ENCODE results near the gene CCDC57. TPM values are rescaled to one million over a fixed set of nuclear protein-coding genes. Genes with fewer than 3 reads are reported as not detected.

The CCDC57 gene
- total and polyA plus RNA-seq, 9 of the 15 experiments (the other 6 are each of a cell fraction or from before 2014, with no cell fraction given) = 0.83 to 36.2 (median 13.6) TPM

DNA sequence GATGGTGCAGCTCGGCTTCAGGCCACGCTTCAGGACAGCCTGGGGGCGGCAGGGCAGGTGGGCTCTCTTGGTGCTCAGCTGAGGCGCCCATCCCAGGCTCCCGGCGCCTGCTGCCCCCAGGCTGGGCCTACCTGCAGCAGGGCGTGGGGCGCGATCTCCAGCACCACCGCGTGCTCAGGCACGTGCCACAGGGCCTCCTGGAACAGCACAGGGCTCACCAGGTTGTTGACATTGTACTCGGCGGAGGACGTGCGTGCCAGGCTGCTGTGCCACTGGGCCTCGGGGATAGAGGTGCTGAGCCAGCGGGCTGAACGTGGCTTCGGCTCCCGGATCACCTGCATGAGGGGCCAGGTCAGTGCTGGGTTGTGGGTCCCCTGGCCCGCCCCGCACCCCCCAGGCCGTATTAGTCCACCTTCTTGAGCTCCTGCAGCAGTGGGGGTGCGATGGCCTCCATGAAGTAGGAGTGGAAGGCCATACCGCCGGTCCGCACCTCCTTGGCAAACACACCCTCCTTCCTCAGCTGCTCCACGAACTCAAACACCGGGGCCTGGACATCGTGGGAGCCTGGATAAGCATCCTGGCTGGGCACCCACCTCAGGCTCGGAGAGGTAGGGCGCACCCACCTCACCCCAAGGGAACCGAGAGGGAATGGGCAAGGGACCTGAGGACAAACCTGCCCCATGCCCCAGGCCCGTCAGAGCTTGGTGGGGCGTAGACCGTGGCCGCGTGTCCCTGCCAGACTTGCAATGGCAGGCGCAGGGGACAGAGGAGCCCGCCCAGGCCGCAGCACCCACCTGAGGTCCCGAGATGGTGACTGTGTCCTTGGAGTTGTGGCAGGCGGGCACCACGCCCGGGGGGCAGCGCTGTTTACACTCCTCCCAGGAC, 123.6 kb downstream of the CCDC57 start (continued):
- TF ChIP-seq MYBL2 (IDR thresholded peaks at IDR 0.05; ENCODE audit: low read depth) = no peak
- no peak for TF ChIP-seq MYBL2 (CRISPR knock-in tag; IDR thresholded peaks at IDR 0.05; ENCODE audit: borderline replicate concordance)
- peak; percentile 3 for TF ChIP-seq ZNF146 (CRISPR knock-in tag; IDR thresholded peaks at IDR 0.05; ENCODE audit: unreplicated experiment)
- TF ChIP-seq ARHGAP35 (IDR thresholded peaks at IDR 0.05; ENCODE audit: partially characterized antibody) = no peak
- TF ChIP-seq HNRNPH1 (optimal IDR thresholded peaks at IDR 0.05; ENCODE audit: low read depth, low read length) = no peak
- TF ChIP-seq EWSR1 (IDR thresholded peaks at IDR 0.05; ENCODE audit: borderline replicate concordance, low read depth, partially characterized antibody) = no peak
- no peak for TF ChIP-seq RBM15 (IDR thresholded peaks at IDR 0.05; ENCODE audit: insufficient read depth, low read length)
- TF ChIP-seq BMI1 (IDR thresholded peaks at IDR 0.05; ENCODE audit: low read length) = no peak
- TF ChIP-seq, protein P1, sequence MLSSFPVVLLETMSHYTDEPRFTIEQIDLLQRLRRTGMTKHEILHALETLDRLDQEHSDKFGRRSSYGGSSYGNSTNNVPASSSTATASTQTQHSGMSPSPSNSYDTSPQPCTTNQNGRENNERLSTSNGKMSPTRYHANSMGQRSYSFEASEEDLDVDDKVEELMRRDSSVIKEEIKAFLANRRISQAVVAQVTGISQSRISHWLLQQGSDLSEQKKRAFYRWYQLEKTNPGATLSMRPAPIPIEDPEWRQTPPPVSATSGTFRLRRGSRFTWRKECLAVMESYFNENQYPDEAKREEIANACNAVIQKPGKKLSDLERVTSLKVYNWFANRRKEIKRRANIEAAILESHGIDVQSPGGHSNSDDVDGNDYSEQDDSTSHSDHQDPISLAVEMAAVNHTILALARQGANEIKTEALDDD (IDR thresholded peaks at IDR 0.05) = no peak
- no peak for TF ChIP-seq DNMT1 (IDR thresholded peaks at IDR 0.05)
- peak; percentile 70 for TF ChIP-seq RBFOX2 (IDR thresholded peaks at IDR 0.05; ENCODE audit: low read depth, low read length)
- no peak for TF ChIP-seq ZC3H11A (IDR thresholded peaks at IDR 0.05; ENCODE audit: low read depth, low read length)
- TF ChIP-seq POLR2A (conservative IDR thresholded peaks at IDR 0.05) = peak; percentile 49; the same call in 1 of the 2 replicates
- TF ChIP-seq, protein P2, sequence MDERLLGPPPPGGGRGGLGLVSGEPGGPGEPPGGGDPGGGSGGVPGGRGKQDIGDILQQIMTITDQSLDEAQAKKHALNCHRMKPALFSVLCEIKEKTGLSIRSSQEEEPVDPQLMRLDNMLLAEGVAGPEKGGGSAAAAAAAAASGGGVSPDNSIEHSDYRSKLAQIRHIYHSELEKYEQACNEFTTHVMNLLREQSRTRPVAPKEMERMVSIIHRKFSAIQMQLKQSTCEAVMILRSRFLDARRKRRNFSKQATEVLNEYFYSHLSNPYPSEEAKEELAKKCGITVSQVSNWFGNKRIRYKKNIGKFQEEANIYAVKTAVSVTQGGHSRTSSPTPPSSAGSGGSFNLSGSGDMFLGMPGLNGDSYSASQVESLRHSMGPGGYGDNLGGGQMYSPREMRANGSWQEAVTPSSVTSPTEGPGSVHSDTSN (CRISPR knock-in tag; IDR thresholded peaks at IDR 0.05; ENCODE audit: low read depth) = no peak
- TF ChIP-seq, protein P2 (tag; conservative IDR thresholded peaks at IDR 0.05; ENCODE audit: low read depth) = no peak
- no peak for TF ChIP-seq POLR3G (IDR thresholded peaks at IDR 0.05; ENCODE audit: extremely low read depth, insufficient read length, insufficient replicate concordance)
- TF ChIP-seq NCOA4 (IDR thresholded peaks at IDR 0.05; ENCODE audit: partially characterized antibody) = no peak
- TF ChIP-seq, protein P3, sequence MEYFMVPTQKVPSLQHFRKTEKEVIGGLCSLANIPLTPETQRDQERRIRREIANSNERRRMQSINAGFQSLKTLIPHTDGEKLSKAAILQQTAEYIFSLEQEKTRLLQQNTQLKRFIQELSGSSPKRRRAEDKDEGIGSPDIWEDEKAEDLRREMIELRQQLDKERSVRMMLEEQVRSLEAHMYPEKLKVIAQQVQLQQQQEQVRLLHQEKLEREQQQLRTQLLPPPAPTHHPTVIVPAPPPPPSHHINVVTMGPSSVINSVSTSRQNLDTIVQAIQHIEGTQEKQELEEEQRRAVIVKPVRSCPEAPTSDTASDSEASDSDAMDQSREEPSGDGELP (CRISPR knock-in tag; IDR thresholded peaks at IDR 0.05; ENCODE audit: borderline replicate concordance) = no peak
- TF ChIP-seq POLR2G (IDR thresholded peaks at IDR 0.05; ENCODE audit: low read depth, low read length) = peak; percentile 68
- no peak for TF ChIP-seq HDAC3 (IDR thresholded peaks at IDR 0.05; ENCODE audit: borderline replicate concordance, partially characterized antibody)
- no peak for TF ChIP-seq KDM1A (IDR thresholded peaks at IDR 0.05)
- TF ChIP-seq BCOR (IDR thresholded peaks at IDR 0.05) = no peak
